Bronchial smooth muscle cell (primary cell): Measurements from ENCODE around the gene FMO5. TPM values are rescaled to one million over a fixed set of nuclear protein-coding genes. Genes with fewer than 3 reads are reported as not detected.

ENCODE experiments used
- total RNA-seq: library from RNA; depleted of rRNA; stranded (reverse); fragments of >200 nt; gene quantifications from 2 replicates; pipeline ENCODE4 v1.2.1, GENCODE V29; 2014

Gene FMO5, protein sequence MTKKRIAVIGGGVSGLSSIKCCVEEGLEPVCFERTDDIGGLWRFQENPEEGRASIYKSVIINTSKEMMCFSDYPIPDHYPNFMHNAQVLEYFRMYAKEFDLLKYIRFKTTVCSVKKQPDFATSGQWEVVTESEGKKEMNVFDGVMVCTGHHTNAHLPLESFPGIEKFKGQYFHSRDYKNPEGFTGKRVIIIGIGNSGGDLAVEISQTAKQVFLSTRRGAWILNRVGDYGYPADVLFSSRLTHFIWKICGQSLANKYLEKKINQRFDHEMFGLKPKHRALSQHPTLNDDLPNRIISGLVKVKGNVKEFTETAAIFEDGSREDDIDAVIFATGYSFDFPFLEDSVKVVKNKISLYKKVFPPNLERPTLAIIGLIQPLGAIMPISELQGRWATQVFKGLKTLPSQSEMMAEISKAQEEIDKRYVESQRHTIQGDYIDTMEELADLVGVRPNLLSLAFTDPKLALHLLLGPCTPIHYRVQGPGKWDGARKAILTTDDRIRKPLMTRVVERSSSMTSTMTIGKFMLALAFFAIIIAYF
- 1.9 and 2.9 TPM in 2 replicates for total RNA-seq

GRCh38 chr1:147225193-147225730 is at the start of gene FMO5:
Gene FMO5 (minus strand): TSS chr1:147225339. CDS start chr1:147225029, 310 bp downstream.

DNA sequence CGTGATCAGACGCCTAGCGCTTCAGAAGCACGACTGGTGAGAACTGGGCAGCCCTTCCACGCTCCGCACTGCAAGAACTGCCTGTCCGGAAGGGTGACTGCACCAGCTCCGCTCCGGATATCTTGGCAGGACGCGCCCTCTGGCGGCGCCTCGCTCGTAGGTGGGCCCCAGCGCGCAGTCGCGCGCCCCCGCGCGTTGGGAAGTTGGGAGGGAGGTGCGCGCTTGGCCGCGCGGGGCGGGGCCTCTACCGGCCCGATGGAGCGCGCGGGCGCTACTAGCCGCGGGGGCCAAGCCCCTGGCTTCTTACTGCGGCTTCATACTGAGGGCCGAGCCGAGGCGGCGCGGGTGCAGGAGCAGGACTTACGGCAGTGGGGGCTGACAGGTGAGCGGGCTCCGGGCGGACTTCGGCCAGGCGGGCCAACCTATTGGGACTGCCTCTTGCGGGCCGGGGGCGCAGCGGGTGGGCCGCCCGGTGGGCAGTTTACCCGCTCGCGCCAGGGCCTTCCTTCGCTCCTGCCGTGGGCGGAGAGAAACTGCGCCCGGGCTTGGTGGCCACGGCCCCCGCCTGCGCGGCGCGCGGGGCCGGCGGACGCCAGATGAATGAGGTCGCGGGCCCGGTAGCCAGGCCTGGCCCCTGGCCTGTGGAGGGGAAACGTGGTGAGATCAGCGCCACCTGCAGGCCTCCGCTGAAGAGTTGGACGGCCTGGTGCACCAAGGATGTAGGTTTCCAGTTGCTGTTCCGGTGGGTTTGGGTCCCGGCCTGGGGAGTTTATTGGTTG is 17.5 kb upstream of the FMO5 start, which contains the start of gene CHD1L:
Gene CHD1L, plus strand, starts transcription at position 236 of the 779 bp plus-strand sequence. Its CDS starts 20 bp downstream, at position 256.

GRCh38 chr1:147172168-147173016 is 52.7 kb downstream of the FMO5 start, which contains the start of gene PRKAB2:
Gene PRKAB2 (minus strand): TSS chr1:147172470. CDS start chr1:147172144, 326 bp downstream.

Other genes starting within 250 kb of the FMO5 start
- gene PRKAB2, start 52.9 kb downstream of the FMO5 start, total RNA-seq: 7.7 and 10.0 TPM in 2 replicates
- gene CHD1L, start 17.3 kb upstream of the FMO5 start, total RNA-seq: 20.9 and 32.6 TPM in 2 replicates